Calu3 (cell line): Measurements from ENCODE around the gene LRRC2. TPM values are rescaled to one million over a fixed set of nuclear protein-coding genes. Genes with fewer than 3 reads are reported as not detected.

Experiments used
- BruUV-seq: library from RNA; stranded (reverse); fragments of 400-500 nt; replicated peaks from 2 replicates; lab custom pipeline; 2021; lab: Mats Ljungman, UMichigan
- CTCF ChIA-PET: fragments of 300-600 bp; sonication (Branson Sonifier 250); formaldehyde crosslinking; loops from one replicate; lab custom pipeline; 2022; ENCODE audit warnings: antibody characterized with exemption; lab: Charles Lee
- DNase-seq: peaks from one replicate; pipeline ENCODE4 v3.0.0; 2022
- H3K27ac Mint-ChIP-seq: one replicate; pipeline ENCODE4 v1.8.0; 2022; ENCODE audit warnings: mixed read lengths; ENCODE audit not compliant: unreplicated experiment
- H3K27me3 Mint-ChIP-seq: one replicate; pipeline ENCODE4 v1.8.0; 2022; ENCODE audit warnings: mixed read lengths; ENCODE audit not compliant: unreplicated experiment
- H3K36me3 Mint-ChIP-seq: one replicate; pipeline ENCODE4 v1.8.0; 2022; ENCODE audit warnings: mild to moderate bottlenecking, moderate library complexity, mixed read lengths; ENCODE audit not compliant: insufficient read depth, unreplicated experiment
- H3K4me1 Mint-ChIP-seq: one replicate; pipeline ENCODE4 v1.8.0; 2022; ENCODE audit warnings: mild to moderate bottlenecking, low read depth, mixed read lengths; ENCODE audit not compliant: unreplicated experiment
- H3K4me3 Mint-ChIP-seq: one replicate; pipeline ENCODE4 v1.8.0; 2022; ENCODE audit warnings: mild to moderate bottlenecking, low read depth, moderate library complexity, mixed read lengths; ENCODE audit not compliant: unreplicated experiment
- H3K9me3 Mint-ChIP-seq: one replicate; pipeline ENCODE4 v1.8.0; 2022; ENCODE audit warnings: low read depth, mixed read lengths; ENCODE audit not compliant: unreplicated experiment
- intact Hi-C: fragments of 100-400 bp; cut with micrococcal nuclease; formaldehyde crosslinking; loops from one replicate; pipeline ENCODE4 v1.10.0; 2022; ENCODE audit not compliant: unreplicated experiment
- total RNA-seq: library from RNA; stranded (reverse); gene quantifications from 2 replicates; pipeline ENCODE4 v1.2.3, GENCODE V29; 2022
- TF ChIP-seq, protein P1 (sequence below): fragments of 200-600 bp; IDR thresholded peaks from one replicate; pipeline ENCODE4 v1.8.0; 2022; ENCODE audit warnings: antibody characterized with exemption; ENCODE audit not compliant: unreplicated experiment

Gene LRRC2
- total RNA-seq, 1 experiment from 2014 or later = not detected

DNA sequence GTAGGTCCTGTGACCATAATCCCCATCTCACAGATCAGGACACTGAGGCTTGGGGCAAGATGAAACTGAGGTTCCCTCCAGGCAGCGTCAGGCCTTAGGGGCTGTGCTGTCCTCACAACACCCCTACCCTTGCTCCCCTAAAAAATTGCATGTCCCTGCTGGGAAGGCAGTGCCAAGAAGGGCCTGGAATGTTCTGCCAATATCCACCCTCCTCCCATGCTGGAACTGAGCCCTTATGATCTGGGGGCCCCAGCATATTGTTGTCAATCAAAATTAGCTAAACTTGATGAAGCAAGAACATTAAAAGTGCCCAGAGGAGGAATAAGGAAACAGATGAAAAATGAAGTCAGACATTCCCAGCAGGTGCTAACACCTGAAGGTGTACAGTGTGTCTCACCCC lies 81.7 kb downstream of the LRRC2 start:
- no TSS peak for BruUV-seq
- TF ChIP-seq, protein P1, sequence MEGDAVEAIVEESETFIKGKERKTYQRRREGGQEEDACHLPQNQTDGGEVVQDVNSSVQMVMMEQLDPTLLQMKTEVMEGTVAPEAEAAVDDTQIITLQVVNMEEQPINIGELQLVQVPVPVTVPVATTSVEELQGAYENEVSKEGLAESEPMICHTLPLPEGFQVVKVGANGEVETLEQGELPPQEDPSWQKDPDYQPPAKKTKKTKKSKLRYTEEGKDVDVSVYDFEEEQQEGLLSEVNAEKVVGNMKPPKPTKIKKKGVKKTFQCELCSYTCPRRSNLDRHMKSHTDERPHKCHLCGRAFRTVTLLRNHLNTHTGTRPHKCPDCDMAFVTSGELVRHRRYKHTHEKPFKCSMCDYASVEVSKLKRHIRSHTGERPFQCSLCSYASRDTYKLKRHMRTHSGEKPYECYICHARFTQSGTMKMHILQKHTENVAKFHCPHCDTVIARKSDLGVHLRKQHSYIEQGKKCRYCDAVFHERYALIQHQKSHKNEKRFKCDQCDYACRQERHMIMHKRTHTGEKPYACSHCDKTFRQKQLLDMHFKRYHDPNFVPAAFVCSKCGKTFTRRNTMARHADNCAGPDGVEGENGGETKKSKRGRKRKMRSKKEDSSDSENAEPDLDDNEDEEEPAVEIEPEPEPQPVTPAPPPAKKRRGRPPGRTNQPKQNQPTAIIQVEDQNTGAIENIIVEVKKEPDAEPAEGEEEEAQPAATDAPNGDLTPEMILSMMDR = no peak
- no peak overlapping the region for H3K27ac Mint-ChIP-seq
- no peak for DNase-seq
- no peak overlapping the region for H3K4me3 Mint-ChIP-seq
- peaks cover 10% of the 10 kb centered on the region for H3K4me1 Mint-ChIP-seq
- H3K9me3 Mint-ChIP-seq = no peaks in the 10 kb centered on the region
- H3K36me3 Mint-ChIP-seq = no peaks in the 10 kb centered on the region
- H3K27me3 Mint-ChIP-seq = peaks cover 46% of the 10 kb centered on the region
- intact Hi-C loops = no loop called here
- CTCF ChIA-PET = interaction anchor here (1.4 kb wide), 1 partner anchor 74 kb away, joined by 5 read pairs; no protein-coding TSS in a partner anchor

DNA sequence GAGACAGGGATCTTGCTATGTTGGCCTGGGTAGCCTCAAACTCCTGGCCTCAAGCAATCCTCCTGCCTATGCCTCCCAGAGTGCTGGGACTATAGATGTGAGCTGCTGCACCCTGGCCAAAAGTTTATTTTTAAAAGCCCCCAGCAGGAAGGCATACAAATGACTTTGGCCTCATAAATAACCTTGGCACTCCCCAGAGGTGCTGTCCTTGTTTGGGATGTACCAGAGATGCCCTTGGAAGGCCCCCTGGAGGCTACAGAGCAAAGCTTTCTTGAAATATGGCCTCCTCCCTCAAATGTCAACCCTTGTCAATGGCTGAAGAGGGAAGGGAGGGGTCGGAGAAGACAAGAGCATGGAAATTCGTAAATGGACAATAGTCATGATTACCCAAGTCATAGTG lies 82.3 kb downstream of the LRRC2 start:
- Mint-ChIP-seq H3K4me1 (peaks cover 4% of the 10 kb centered on the region), H3K9me3 (no peaks in the 10 kb centered on the region), H3K4me3 (no peak overlapping the region), H3K27me3 (peaks cover 52% of the 10 kb centered on the region), H3K36me3 (no peaks in the 10 kb centered on the region), H3K27ac (no peak overlapping the region)
- BruUV-seq = no TSS peak
- DNase-seq = no peak
- intact Hi-C loops = no loop called here
- CTCF ChIA-PET = no interaction called here
- TF ChIP-seq, protein P1 = no peak

DNA sequence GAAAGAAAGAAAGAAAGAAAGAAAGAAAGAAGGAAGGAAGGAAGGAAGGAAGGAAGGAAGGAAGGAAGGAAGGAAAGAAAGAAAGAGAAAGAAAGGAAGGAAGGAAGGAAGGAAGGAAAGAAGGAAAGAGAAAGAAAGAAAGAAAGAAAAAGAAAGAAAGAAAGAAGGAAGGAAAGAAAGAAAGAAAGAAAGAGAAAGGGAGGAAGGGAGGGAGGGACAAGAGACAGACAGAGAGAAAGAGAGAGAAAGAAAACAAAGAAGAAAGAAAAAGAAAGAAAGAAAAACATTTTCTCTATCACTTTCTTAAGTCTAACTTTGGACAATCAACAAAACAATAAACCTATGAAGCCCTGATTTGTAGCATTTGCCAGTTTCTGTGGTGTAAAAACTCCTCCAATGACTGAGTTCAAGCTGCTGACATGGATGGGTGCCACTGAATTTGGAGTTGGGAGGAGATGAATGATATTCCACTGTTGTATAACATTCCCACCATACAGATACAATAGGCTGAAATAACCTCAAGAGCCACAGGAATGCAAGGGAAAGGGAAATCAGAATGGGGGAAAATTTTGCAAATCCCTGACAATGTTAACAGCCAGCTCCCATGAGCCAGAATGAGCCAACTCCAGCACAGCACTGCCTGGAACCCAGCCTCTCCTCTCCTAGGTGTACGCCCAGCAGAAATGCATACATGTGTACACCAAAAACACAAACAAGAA lies 83.3 kb downstream of the LRRC2 start:
- Mint-ChIP-seq H3K36me3 (no peaks in the 10 kb centered on the region), H3K27ac (no peak overlapping the region), H3K4me1 (no peaks in the 10 kb centered on the region), H3K4me3 (no peak overlapping the region), H3K9me3 (no peaks in the 10 kb centered on the region), H3K27me3 (peaks cover 62% of the 10 kb centered on the region)
- CTCF ChIA-PET = no interaction called here
- TF ChIP-seq, protein P1 = no peak
- no TSS peak for BruUV-seq
- intact Hi-C loops = no loop called here
- no peak for DNase-seq

DNA sequence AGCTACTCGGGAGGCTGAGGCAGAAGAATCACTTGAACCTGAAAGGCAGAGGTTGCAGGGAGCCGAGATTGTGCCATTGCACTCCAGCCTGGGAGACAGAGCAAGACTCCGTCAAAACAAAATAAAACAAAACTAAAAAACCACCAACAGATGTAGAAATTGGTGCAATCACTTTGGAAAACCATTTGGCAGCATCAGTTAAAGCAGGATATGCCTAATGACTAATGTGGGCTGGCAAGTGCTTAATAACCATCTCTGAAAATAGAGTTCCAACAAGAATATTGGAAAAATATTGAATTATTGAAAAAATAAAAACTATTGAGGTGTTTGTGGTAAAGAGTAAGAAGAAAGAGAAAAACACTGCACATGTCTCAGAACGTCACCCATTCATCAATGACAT lies 84.5 kb downstream of the LRRC2 start:
- no peak overlapping the region for H3K27ac Mint-ChIP-seq
- no peaks in the 10 kb centered on the region for H3K9me3 Mint-ChIP-seq
- DNase-seq = no peak
- no TSS peak for BruUV-seq
- intact Hi-C loops = no loop called here
- CTCF ChIA-PET = interaction anchor here (0.7 kb wide), 1 partner anchor 598 kb away, joined by 3 read pairs; no protein-coding TSS in a partner anchor
- H3K4me1 Mint-ChIP-seq = no peaks in the 10 kb centered on the region
- H3K36me3 Mint-ChIP-seq = no peaks in the 10 kb centered on the region
- no peak overlapping the region for H3K4me3 Mint-ChIP-seq
- TF ChIP-seq, protein P1 = no peak
- peaks cover 74% of the 10 kb centered on the region for H3K27me3 Mint-ChIP-seq
